HUES48 (cell line): Measurements from ENCODE around the gene NOG.

ENCODE experiments used
- H3K27ac ChIP-seq: one replicate; pipeline ENCODE4 v1.7.0; 2013; ENCODE audit warnings: low read depth, low read length, inconsistent platforms
- H3K27me3 ChIP-seq: 2 replicates; pipeline ENCODE4 v1.6.1; 2013; ENCODE audit warnings: mild to moderate bottlenecking, low read length; ENCODE audit not compliant: control insufficient read depth, insufficient read depth
- H3K36me3 ChIP-seq: 2 replicates; pipeline ENCODE4 v1.6.1; 2013; ENCODE audit warnings: low read length; ENCODE audit not compliant: control insufficient read depth, insufficient read depth
- H3K4me1 ChIP-seq: 2 replicates; pipeline ENCODE4 v1.6.1; 2013; ENCODE audit warnings: mild to moderate bottlenecking, low read length; ENCODE audit not compliant: control insufficient read depth, insufficient read depth
- H3K4me3 ChIP-seq: 2 replicates; pipeline ENCODE4 v1.5.1; 2013; ENCODE audit warnings: mild to moderate bottlenecking, low read depth, low read length
- H3K9ac ChIP-seq: 2 replicates; pipeline ENCODE4 v1.6.1; 2013; ENCODE audit warnings: mild to moderate bottlenecking, low read depth, low read length, moderate library complexity
- H3K9me3 ChIP-seq: 2 replicates; pipeline ENCODE4 v1.6.1; 2013; ENCODE audit warnings: low read length; ENCODE audit not compliant: control insufficient read depth, insufficient read depth

The NOG gene

DNA sequence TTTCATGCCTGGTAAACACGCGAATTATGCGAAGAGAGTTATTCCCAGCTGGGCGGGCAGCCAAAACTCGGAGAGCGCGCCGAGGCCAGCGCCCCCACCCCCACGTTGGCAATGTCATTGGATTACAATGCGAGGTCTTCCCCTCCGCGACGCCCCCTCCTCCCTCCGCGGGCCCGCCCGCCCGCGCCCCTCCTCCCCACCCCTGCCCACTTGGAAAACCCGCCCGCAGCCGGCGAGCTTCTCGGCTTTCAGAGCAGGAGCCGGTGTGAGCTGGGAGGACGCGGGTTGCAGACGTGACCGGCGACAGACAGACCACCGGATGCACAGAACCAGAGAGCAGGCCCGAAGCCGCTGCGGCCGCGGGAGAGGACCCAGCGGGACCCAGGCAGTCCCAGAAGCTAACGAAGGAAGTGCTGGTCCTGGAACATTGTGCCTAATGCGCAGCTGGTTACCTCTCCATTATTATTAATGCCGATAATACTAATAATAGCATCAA, 4.0 kb downstream of the NOG start:
- H3K9me3 ChIP-seq: no peaks in the 10 kb centered on the region
- H3K27me3 ChIP-seq: peaks cover 65% of the 10 kb centered on the region
- no peaks in the 10 kb centered on the region for H3K36me3 ChIP-seq
- peak overlapping the region; percentile 60 for H3K4me3 ChIP-seq
- no peak overlapping the region for H3K9ac ChIP-seq
- peaks cover 14% of the 10 kb centered on the region; the same call in 1 of the 2 replicates for H3K4me1 ChIP-seq
- H3K27ac ChIP-seq: no peak overlapping the region

DNA sequence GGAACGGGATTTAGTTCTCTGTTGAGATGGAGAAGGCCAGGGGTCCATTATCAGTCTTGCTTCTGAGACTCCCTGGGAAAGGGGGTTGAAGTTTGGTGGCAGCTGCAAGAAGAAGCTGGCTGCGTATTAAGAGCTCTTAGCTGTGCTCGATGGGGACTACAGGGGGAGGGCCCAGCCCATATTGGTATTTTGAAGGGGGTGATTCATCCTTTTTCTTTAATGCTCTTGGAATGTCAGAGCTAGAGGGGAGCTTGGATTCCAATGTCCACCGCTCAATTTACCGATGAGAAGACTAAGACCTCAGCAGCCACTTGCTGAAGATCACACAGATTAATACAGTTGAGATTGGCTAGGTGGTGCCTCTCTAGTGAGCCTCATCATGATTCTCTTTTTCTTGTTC, 5.0 kb downstream of the NOG start:
- Histone ChIP-seq H3K27me3 (peaks cover 65% of the 10 kb centered on the region), H3K27ac (no peak overlapping the region), H3K36me3 (no peaks in the 10 kb centered on the region), H3K9ac (no peak overlapping the region), H3K4me1 (peaks cover 14% of the 10 kb centered on the region; the same call in 1 of the 2 replicates), H3K4me3 (no peak overlapping the region), H3K9me3 (no peaks in the 10 kb centered on the region)

DNA sequence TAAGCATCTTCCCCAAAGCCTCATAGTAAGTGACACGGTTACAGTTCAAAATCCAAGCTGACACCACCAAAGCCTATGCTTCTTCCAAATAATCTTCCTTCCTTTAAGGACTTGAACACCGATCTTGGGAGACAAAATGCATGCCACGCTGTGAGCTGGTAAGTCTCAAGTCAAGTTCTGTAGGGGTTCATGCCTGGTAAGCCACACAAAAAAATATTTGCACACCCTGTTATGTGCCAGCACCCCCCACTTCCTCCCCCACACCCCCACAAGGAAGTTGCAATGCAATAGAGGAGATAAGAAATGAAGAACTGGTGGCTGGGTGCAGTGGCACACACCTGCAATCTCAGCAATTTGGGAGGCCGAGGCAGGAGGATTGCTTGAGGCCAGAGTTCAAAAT, 5.6 kb downstream of the NOG start:
- H3K9me3 ChIP-seq: no peaks in the 10 kb centered on the region
- peaks cover 14% of the 10 kb centered on the region; the same call in 1 of the 2 replicates for H3K4me1 ChIP-seq
- peaks cover 58% of the 10 kb centered on the region for H3K27me3 ChIP-seq
- H3K36me3 ChIP-seq: no peaks in the 10 kb centered on the region
- no peak overlapping the region for H3K27ac ChIP-seq
- H3K4me3 ChIP-seq: no peak overlapping the region
- H3K9ac ChIP-seq: no peak overlapping the region

DNA sequence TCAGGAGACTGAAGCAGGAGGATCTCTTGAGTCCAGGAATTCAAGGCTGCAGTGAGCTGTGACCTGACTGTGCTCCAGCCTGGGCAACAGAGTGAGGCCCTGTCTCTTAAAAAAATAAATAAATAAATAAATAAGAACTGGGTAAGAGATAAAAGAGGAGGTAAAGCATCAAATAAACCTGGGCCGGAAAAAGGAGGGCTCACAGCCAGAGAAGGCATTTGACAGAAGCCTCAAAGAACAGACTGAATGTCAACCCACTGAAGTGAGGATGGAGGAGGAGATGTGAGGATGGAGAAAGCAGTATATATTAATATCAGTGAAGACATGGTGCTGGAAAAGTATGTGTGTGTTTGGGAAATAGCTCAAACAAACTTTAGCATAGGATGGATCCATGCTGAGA, 6.1 kb downstream of the NOG start:
- H3K27me3 ChIP-seq: peaks cover 54% of the 10 kb centered on the region
- H3K27ac ChIP-seq: no peak overlapping the region
- H3K36me3 ChIP-seq: no peaks in the 10 kb centered on the region
- no peak overlapping the region for H3K4me3 ChIP-seq
- H3K4me1 ChIP-seq: peaks cover 14% of the 10 kb centered on the region; the same call in 1 of the 2 replicates
- H3K9ac ChIP-seq: no peak overlapping the region
- H3K9me3 ChIP-seq: no peaks in the 10 kb centered on the region

DNA sequence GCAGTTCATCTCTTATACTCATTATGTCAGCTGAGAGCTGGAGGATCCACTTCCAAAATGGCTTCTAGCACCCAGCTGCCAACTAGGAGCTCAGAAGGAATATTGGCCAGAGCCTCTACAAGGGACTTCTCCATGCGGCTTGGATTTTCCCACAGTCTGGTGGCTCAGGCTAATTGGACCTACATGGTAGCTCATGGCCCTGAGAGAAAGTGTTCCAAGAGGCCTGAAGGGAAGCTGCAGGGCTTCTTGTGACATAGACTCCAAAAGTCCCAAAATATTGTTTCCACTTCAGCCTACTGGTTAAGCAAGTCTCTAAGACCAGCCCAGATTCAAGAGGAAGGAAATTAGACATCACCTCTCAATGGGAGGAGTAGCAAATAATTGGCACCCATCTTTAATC, 6.8 kb downstream of the NOG start:
- Histone ChIP-seq H3K27ac (no peak overlapping the region), H3K36me3 (no peaks in the 10 kb centered on the region), H3K9me3 (no peaks in the 10 kb centered on the region), H3K27me3 (peaks cover 47% of the 10 kb centered on the region), H3K9ac (no peak overlapping the region), H3K4me1 (peaks cover 11% of the 10 kb centered on the region; the same call in 1 of the 2 replicates), H3K4me3 (no peak overlapping the region)

DNA sequence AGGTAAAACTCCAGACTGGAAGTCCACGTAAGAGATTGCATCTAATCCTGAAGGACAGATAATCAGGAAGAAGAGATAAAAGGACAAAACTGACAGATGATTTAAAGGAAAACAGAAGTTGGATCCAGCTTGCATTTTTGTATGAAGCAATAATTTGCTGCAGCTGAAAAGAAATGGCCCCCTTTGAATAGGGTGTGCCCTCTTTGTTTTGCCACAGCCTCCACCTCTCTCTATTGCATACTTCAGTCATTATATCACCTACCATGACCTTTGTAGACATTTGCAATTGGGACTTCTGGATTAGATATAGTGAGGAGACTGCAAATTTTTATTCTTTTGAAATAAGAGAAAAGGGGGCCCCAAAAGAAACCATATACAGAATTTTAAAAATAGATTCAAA, 8.1 kb downstream of the NOG start:
- Histone ChIP-seq H3K27me3 (peaks cover 34% of the 10 kb centered on the region), H3K4me3 (no peak overlapping the region), H3K36me3 (no peaks in the 10 kb centered on the region), H3K4me1 (peaks cover 10% of the 10 kb centered on the region; the same call in 1 of the 2 replicates), H3K9me3 (no peaks in the 10 kb centered on the region), H3K9ac (no peak overlapping the region), H3K27ac (no peak overlapping the region)

- Histone ChIP-seq H3K36me3 (no peaks in the 10 kb centered on the region), H3K4me1 (peaks cover 10% of the 10 kb centered on the region; the same call in 1 of the 2 replicates), H3K27ac (no peak overlapping the region), H3K9me3 (no peaks in the 10 kb centered on the region), H3K27me3 (peaks cover 27% of the 10 kb centered on the region), H3K4me3 (no peak overlapping the region), H3K9ac (no peak overlapping the region)
Measured at GRCh38 chr17:56602292-56603130, 9.0 kb downstream of the NOG start.

- Histone ChIP-seq H3K9me3 (no peaks in the 10 kb centered on the region), H3K27me3 (peaks cover 15% of the 10 kb centered on the region), H3K36me3 (no peaks in the 10 kb centered on the region), H3K9ac (no peak overlapping the region), H3K4me1 (peaks cover 2% of the 10 kb centered on the region; the same call in 1 of the 2 replicates), H3K27ac (no peak overlapping the region), H3K4me3 (no peak overlapping the region)
Measured at GRCh38 chr17:56603486-56604238, 10.2 kb downstream of the NOG start.

DNA sequence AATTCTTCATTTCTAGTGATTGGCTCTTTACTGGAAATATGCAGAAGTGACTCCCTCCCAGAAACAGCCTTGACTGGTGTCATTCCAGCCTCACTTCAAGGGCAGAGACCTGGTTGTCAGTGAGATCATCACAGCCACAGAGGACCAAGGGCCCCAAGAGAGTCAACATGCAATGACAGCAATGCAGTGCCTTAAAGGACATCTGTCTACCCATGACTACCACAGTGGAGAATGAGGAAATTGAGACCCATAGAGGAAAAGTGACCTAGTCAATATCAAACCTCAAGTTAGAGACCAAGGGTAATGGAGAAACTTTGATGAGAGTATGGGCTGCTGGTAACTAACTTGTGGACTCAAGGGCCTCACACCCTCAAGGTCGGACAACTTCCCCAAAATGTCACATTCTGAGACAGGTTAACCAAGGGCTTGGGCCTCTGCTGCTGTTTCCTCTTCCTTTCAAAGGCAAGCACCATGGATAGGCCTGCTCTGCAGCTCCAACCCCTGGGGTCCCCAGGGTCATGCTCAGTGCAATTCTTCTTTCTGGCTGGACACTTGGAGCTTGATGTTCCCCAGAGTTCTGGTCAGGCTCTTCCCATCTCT, 11.3 kb downstream of the NOG start:
- Histone ChIP-seq H3K27ac (no peak overlapping the region), H3K27me3 (peaks cover 6% of the 10 kb centered on the region), H3K9me3 (no peaks in the 10 kb centered on the region), H3K4me1 (no peaks in the 10 kb centered on the region), H3K4me3 (no peak overlapping the region), H3K36me3 (no peaks in the 10 kb centered on the region), H3K9ac (no peak overlapping the region)

DNA sequence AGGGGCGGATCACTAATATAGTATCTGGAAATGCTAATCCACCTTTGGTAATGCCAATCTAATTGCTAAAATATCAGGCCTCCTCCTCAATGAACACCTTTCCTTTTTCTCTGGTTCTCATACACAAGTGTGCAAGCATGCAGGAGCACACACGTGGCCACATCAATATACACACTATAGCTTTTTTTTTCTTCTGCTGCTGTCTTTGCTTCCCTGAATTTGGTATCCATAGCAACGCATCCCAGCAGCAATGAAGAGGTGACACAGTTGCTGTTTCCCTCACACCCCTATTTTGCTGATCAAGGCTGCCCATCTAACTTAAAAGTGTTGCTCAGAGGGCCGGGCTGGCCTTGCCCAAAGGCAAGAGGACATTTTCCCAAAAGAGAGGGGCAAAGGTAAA, 15.4 kb downstream of the NOG start:
- Histone ChIP-seq H3K27me3 (no peaks in the 10 kb centered on the region), H3K9me3 (no peaks in the 10 kb centered on the region), H3K9ac (no peak overlapping the region), H3K4me3 (no peak overlapping the region), H3K4me1 (no peaks in the 10 kb centered on the region), H3K36me3 (no peaks in the 10 kb centered on the region), H3K27ac (no peak overlapping the region)
